A549 (cell line): ENCODE measurements around the gene PRTN3. TPM values are rescaled to one million over a fixed set of nuclear protein-coding genes. Genes with fewer than 3 reads are reported as not detected.

Experiments
- ATAC-seq, 2 experiments: fragments of 200-7000 bp in 1 of 2; fragments of >200 bp in 1 of 2; cut with Nextera tagmentation in 1 of 2; cut with Tn5 transposase in 1 of 2; 3 replicates each; pipeline versions ENCODE4 v1.8.0 to v1.9.1; 2018 to 2020; ENCODE audit warnings: mild to moderate bottlenecking in 1 of 2, moderate library complexity in 1 of 2
- CTCF ChIA-PET: fragments of 300-600 bp; sonication (Branson Sonifier 250); formaldehyde crosslinking; extraction: SDS; loops from one replicate; lab custom pipeline; 2021; ENCODE audit warnings: antibody characterized with exemption, inconsistent platforms; lab: Yijun Ruan, JAX
- POLR2A ChIA-PET: fragments of 350-600 bp; formaldehyde crosslinking; extraction: SDS; loops from one replicate; lab custom pipeline; 2021; ENCODE audit warnings: antibody characterized with exemption, inconsistent platforms; lab: Yijun Ruan, JAX
- DNase-seq, 2 experiments: peaks; one replicate each; pipeline versions ENCODE4 v3.0.0 to v3.0.0-alpha.2; 2011 to 2016; ENCODE audit warnings: low read depth in 1 of 2, low spot score in 1 of 2
- FAIRE-seq: peaks from 2 replicates; lab custom pipeline; 2011; peaks lifted over from hg19 to GRCh38; lab: Jason Lieb, UNC
- H3K27ac ChIP-seq, 2 experiments: fragments of >200 bp; sonication (Bioruptor Twin); formaldehyde crosslinking; 3 replicates each; pipeline ENCODE4 v1.5.1; 2016 to 2017
- H3K4me1 ChIP-seq: fragments of >200 bp; sonication (Bioruptor Twin); formaldehyde crosslinking; 3 replicates; pipeline ENCODE4 v1.6.1; 2016
- H3K4me2 ChIP-seq: fragments of >200 bp; sonication (Bioruptor Twin); formaldehyde crosslinking; 3 replicates; pipeline ENCODE4 v1.6.1; 2016
- H3K4me3 ChIP-seq: fragments of >200 bp; sonication (Bioruptor Twin); formaldehyde crosslinking; 3 replicates; pipeline ENCODE4 v1.5.1; 2016
- H3K9me3 ChIP-seq: fragments of >200 bp; sonication (Bioruptor Twin); formaldehyde crosslinking; 3 replicates; pipeline ENCODE4 v1.6.1; 2016
- CBX2 ChIP-seq: fragments of 200-600 bp; sonication (generic); IDR thresholded peaks from 2 replicates; pipeline ENCODE4 v1.6.1; 2016; ENCODE audit warnings: low read depth, mild to moderate bottlenecking, borderline replicate concordance
- EHF ChIP-seq: fragments of 250-450 bp; sonication (Bioruptor Pico); IDR thresholded peaks from 2 replicates; pipeline ENCODE4 v1.5.0; 2020; ENCODE audit warnings: mild to moderate bottlenecking
- EHMT2 ChIP-seq: fragments of 200-600 bp; sonication (generic); IDR thresholded peaks from 2 replicates; pipeline ENCODE4 v1.6.1; 2016; ENCODE audit warnings: antibody characterized with exemption, low read depth, mild to moderate bottlenecking, moderate library complexity
- HEYL ChIP-seq: fragments of 250-450 bp; sonication (Bioruptor Pico); IDR thresholded peaks from 2 replicates; pipeline ENCODE4 v1.8.0; 2021; ENCODE audit warnings: mild to moderate bottlenecking, moderate library complexity
- HOXB13 ChIP-seq: fragments of 250-450 bp; sonication (Bioruptor Pico); IDR thresholded peaks from 2 replicates; pipeline ENCODE4 v1.5.0; 2020; ENCODE audit warnings: low read depth, mild to moderate bottlenecking, moderate library complexity
- JUNB ChIP-seq: fragments of >200 bp; sonication (Bioruptor Twin); formaldehyde crosslinking; IDR thresholded peaks from 2 replicates; pipeline ENCODE4 v1.6.1; 2016
- KDM1A ChIP-seq: fragments of 200-600 bp; sonication (generic); IDR thresholded peaks from 2 replicates; pipeline ENCODE4 v1.6.1; 2016; ENCODE audit warnings: low read depth, mild to moderate bottlenecking
- MYC ChIP-seq: IDR thresholded peaks from 2 replicates; pipeline ENCODE4 v1.6.1; 2012; ENCODE audit warnings: mild to moderate bottlenecking, inconsistent platforms, low read length, improper control_type of control experiment, borderline replicate concordance
- NFE2L2 ChIP-seq: fragments of 150-350 bp; conservative IDR thresholded peaks from 2 replicates; pipeline ENCODE4 v1.6.1; 2014; ENCODE audit warnings: low read length
- NR3C1 ChIP-seq: fragments of >200 bp; sonication (Bioruptor Twin); formaldehyde crosslinking; IDR thresholded peaks from 3 replicates; pipeline ENCODE4 v1.6.1; 2017
- PHF8 ChIP-seq: fragments of 200-600 bp; sonication (generic); IDR thresholded peaks from 2 replicates; pipeline ENCODE4 v1.6.1; 2016; ENCODE audit warnings: low read depth, mild to moderate bottlenecking, antibody characterized with exemption, moderate library complexity, borderline replicate concordance
- POLR2A ChIP-seq: IDR thresholded peaks from 2 replicates; pipeline ENCODE4 v1.6.1; 2012; ENCODE audit warnings: mild to moderate bottlenecking, low read length
- RAD21 ChIP-seq, 2 experiments: fragments of >200 bp in 1 of 2; sonication (Bioruptor Twin) in 1 of 2; formaldehyde crosslinking in 1 of 2; IDR thresholded peaks in 1 of 2; conservative IDR thresholded peaks in 1 of 2; 2 replicates in 1 of 2; 3 replicates in 1 of 2; pipeline ENCODE4 v1.6.1; 2012 to 2018; ENCODE audit warnings: inconsistent platforms in 1 of 2
- RCOR1 ChIP-seq: fragments of 150-350 bp; IDR thresholded peaks from 2 replicates; pipeline ENCODE4 v1.6.1; 2014; ENCODE audit warnings: antibody characterized with exemption, low read length, low read depth
- RFX5 ChIP-seq: fragments of 450-650 bp; IDR thresholded peaks from 2 replicates; pipeline ENCODE4 v1.7.1; 2014; ENCODE audit warnings: antibody characterized with exemption, mild to moderate bottlenecking, moderate library complexity
- RNF2 ChIP-seq: fragments of 200-600 bp; sonication (generic); IDR thresholded peaks from 2 replicates; pipeline ENCODE4 v1.6.1; 2016; ENCODE audit warnings: low read depth, mild to moderate bottlenecking, antibody characterized with exemption, moderate library complexity, borderline replicate concordance
- ZFP36 ChIP-seq: fragments of 450-650 bp; IDR thresholded peaks from 2 replicates; pipeline ENCODE4 v1.6.1; 2014; ENCODE audit warnings: borderline replicate concordance; ENCODE audit not compliant: partially characterized antibody
- WGBS: methylation state at CpG from one replicate; pipeline ENCODE4 v1.1.6; 2017; ENCODE audit errors: missing lambda C conversion rate; 5-methylcytosine and 5-hydroxymethylcytosine counted together
- polyA plus RNA-seq, 4 experiments: library from polyadenylated mRNA; depleted of rRNA in 3 of 4; stranded (reverse); fragments of >200 nt; fragmentation: RNase III in 1 of 4; extraction: RNeasy Plus Mini Kit Qiagen cat#74134 plus additional on column Dnase treatment in 1 of 4; gene quantifications; 2 replicates in 3 of 4; 3 replicates in 1 of 4; pipeline ENCODE4 v1.2.3, GENCODE V29; 2011 to 2017
- TF ChIP-seq, protein P1 (sequence below): fragments of >200 bp; sonication (Bioruptor Twin); formaldehyde crosslinking; IDR thresholded peaks from 2 replicates; pipeline ENCODE4 v1.6.1; 2016
- TF ChIP-seq, protein P2 (sequence below): fragments of 450-650 bp; IDR thresholded peaks from 2 replicates; pipeline ENCODE4 v1.6.1; 2014; ENCODE audit warnings: antibody characterized with exemption

Gene PRTN3
- polyA plus RNA-seq, 2 of the 4 experiments (the other 2 are of a cell fraction) = 0.21 to 0.39 TPM

- WGBS = 89% methylated on average over 11 of the region's 11 CpGs
- ChIA-PET POLR2A (interaction anchor here (0.6 kb wide), 1 partner anchor 10 kb away, joined by 4 read pairs; no protein-coding TSS in a partner anchor), CTCF (interaction anchor here (1.6 kb wide), 1 partner anchor 58 kb away, joined by 10 read pairs; no protein-coding TSS in a partner anchor)
- Histone ChIP-seq H3K4me3 (no peak overlapping the region), H3K4me1 (peaks cover 7% of the 10 kb centered on the region; the same call in 2 of the 3 replicates), H3K9me3 (no peaks in the 10 kb centered on the region), H3K4me2 (no peak overlapping the region), H3K27ac (no peak overlapping the region)
- FAIRE-seq = no peak
- TF ChIP-seq EHMT2 (no peak), MYC (no peak), RCOR1 (no peak)
- no peak for ATAC-seq
- no peak for DNase-seq
These were observed 13.5 kb upstream of the PRTN3 start for GRCh38 chr19:827314-827709.

GRCh38 chr19:827710-828321, 13.0 kb upstream of the PRTN3 start, which contains the start of gene AZU1:
AZU1 (plus strand) TSS chr19:827837; CDS start chr19:827847, 10 bp downstream.
- Histone ChIP-seq H3K4me2 (no peak within 1 kb of the TSS), H3K4me1 (peaks cover 7% of the 10 kb centered on the region; the same call in 2 of the 3 replicates), H3K27ac (no peak within 1 kb of the TSS), H3K4me3 (no peak within 1 kb of the TSS), H3K9me3 (no peaks in the 10 kb centered on the region)
- FAIRE-seq = no peak
- WGBS = 64% methylated on average over 5 of the region's 33 CpGs
- POLR2A ChIA-PET = interaction anchor here (0.6 kb wide), 1 partner anchor 10 kb away, joined by 4 read pairs; no protein-coding TSS in a partner anchor
- ATAC-seq = peak; percentile 19 to 30; a peak in 1 of 6 replicates
- TF ChIP-seq ZFP36 (peak; percentile 33), PHF8 (no peak), JUNB (no peak), EHF (CRISPR knock-in tag) (no peak), RCOR1 (no peak), KDM1A (no peak)
- DNase-seq = no peak
- CTCF ChIA-PET = interaction anchor here (1.6 kb wide), 1 partner anchor 58 kb away, joined by 10 read pairs; no protein-coding TSS in a partner anchor

- ChIA-PET CTCF (no interaction called here), POLR2A (no interaction called here)
- 75% methylated on average over 16 of the region's 18 CpGs for WGBS
- ATAC-seq (peak in 1 of 2 experiments; percentile 60; a peak in 1 of 6 replicates), DNase-seq (no peak), FAIRE-seq (no peak)
- Histone ChIP-seq H3K4me1 (no peaks in the 10 kb centered on the region), H3K9me3 (no peaks in the 10 kb centered on the region), H3K4me2 (no peak overlapping the region), H3K4me3 (no peak overlapping the region), H3K27ac (no peak overlapping the region)
- no peak for TF ChIP-seq RAD21 (conservative IDR thresholded peaks at IDR 0.05 in 1 of 2, IDR thresholded peaks at IDR 0.05 in 1 of 2)
- no peak for TF ChIP-seq EHF (CRISPR knock-in tag)
- no peak for TF ChIP-seq NFE2L2
- TF ChIP-seq NR3C1 = no peak
- TF ChIP-seq RNF2 = no peak
- TF ChIP-seq RFX5 = no peak
- TF ChIP-seq POLR2A = no peak
- TF ChIP-seq ZFP36 = no peak
- no peak for TF ChIP-seq HOXB13
- no peak for TF ChIP-seq CBX2
- TF ChIP-seq HEYL (CRISPR knock-in tag) = no peak
- TF ChIP-seq, protein P1, sequence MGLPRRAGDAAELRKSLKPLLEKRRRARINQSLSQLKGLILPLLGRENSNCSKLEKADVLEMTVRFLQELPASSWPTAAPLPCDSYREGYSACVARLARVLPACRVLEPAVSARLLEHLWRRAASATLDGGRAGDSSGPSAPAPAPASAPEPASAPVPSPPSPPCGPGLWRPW = no peak
- TF ChIP-seq, protein P2, sequence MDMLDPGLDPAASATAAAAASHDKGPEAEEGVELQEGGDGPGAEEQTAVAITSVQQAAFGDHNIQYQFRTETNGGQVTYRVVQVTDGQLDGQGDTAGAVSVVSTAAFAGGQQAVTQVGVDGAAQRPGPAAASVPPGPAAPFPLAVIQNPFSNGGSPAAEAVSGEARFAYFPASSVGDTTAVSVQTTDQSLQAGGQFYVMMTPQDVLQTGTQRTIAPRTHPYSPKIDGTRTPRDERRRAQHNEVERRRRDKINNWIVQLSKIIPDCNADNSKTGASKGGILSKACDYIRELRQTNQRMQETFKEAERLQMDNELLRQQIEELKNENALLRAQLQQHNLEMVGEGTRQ = no peak
These were observed 11.6 kb upstream of the PRTN3 start for GRCh38 chr19:829129-829758.
